Fibroblast of villous mesenchyme (primary cell): ENCODE data around the gene ABCA4. TPM values are rescaled to one million over a fixed set of nuclear protein-coding genes. Genes with fewer than 3 reads are reported as not detected.

Experiments
- DNase-seq: peaks from one replicate; pipeline ENCODE4 v3.0.0-alpha.2; 2010; ENCODE audit warnings: low read depth
- H3K4me3 ChIP-seq: 2 replicates; pipeline ENCODE4 v1.5.1; 2011; ENCODE audit warnings: low read depth, mild to moderate bottlenecking, low read length
- CTCF ChIP-seq: IDR thresholded peaks from 2 replicates; pipeline ENCODE4 v1.5.1; 2012; ENCODE audit warnings: low read depth, mild to moderate bottlenecking, low read length; ENCODE audit not compliant: insufficient read depth
- total RNA-seq: library from RNA; depleted of rRNA; stranded (reverse); fragments of >200 nt; gene quantifications from 2 replicates; pipeline ENCODE4 v1.2.3, GENCODE V29; 2012

The ABCA4 gene
- total RNA-seq, 1 donor: 0.43 TPM

GRCh38 chr1:94032637-94033036 is 88.3 kb downstream of the ABCA4 start:
- TF ChIP-seq CTCF: no peak
- H3K4me3 ChIP-seq: no peak overlapping the region
- no peak for DNase-seq

GRCh38 chr1:94031591-94031990 is 89.4 kb downstream of the ABCA4 start:
- H3K4me3 ChIP-seq: no peak overlapping the region
- DNase-seq: no peak
- no peak for TF ChIP-seq CTCF

- no peak for DNase-seq
- no peak overlapping the region for H3K4me3 ChIP-seq
- no peak for TF ChIP-seq CTCF
Observed at GRCh38 chr1:94031154-94031553, 89.8 kb downstream of the ABCA4 start.

DNA sequence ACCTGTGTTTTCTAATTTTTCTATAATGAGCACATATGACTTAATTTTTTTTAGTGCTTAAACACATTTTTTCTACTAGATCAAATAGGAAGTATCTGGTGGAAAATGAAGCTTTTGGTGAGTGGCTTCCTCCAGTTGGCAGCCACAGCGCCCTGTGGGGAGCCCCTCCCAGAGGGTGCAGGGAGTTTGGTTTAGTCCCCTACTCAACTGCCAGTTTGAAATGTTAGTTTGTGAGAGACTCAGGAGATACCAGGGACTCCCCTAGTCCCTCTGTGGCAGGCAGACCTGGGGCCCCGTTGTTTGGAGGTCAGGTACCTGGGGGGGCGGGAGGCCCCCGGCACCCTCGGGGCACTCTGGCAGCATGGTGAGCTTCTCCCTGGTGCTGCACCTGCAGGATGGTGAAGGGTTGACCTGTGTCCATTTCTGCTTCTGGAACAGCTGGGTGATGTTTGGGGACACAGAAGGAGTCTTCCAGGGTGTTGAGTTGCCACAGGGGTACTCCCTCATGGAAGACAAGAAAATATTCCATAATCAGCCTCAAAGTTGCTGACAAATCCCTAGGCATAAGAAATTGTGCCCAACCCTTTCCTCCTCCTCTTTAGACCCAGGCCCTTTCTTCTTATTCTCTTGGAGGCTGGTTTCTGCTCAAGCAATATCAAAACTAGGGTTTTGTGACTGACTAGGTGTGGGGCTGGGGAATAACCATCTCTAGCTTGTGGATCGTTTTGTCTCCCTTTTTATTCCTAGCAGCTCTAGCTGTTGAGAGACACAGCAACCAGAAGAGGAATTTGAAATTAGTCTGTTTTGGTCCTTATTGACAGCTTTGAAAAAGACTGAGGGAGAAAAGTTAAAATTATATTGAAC is 91.6 kb downstream of the ABCA4 start:
- H3K4me3 ChIP-seq: no peak overlapping the region
- DNase-seq: no peak
- no peak for TF ChIP-seq CTCF

DNA sequence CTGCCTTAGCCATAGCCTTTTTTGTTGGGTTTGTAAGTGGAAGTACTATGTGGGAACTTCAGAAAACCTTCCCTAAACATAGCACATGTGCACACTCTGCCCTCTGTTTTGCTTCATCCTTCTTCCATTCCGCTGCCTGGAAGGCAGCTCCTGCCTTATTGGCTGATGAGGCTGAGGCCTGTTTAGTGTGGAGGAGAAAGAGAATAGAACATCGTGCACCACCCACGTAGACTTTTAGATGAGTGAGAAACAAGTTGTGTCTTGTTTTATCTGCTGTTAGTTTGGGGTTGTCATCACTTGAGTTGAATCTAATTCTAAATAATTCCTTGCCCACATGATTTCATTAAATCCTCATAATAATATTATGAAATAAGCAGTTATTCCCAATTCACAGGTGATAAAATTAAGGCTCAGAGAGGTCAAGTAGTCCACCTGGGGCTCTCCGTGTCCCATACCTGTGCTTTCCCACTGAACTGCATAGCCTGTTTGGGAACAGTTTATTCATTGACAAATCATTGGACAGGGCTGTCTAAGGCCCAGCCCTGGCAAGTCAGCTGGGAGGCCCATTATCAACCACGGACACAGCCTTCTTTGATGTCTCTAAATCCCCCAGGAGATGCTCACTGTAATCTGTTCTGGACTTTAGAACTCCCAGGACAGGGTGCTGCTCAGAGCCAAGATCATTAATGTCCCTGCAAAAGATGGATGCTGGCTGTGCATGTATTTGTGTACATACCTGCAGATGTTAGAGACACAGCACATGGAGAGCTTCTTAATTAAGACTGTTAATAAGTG is 93.0 kb downstream of the ABCA4 start:
- no peak overlapping the region for H3K4me3 ChIP-seq
- DNase-seq: no peak
- TF ChIP-seq CTCF: no peak

- TF ChIP-seq CTCF: no peak
Observed at GRCh38 chr1:94026619-94027380, 94.1 kb downstream of the ABCA4 start.

More at GRCh38 chr1:94026619-94027380, 94.1 kb downstream of the ABCA4 start:
- no peak for DNase-seq
- H3K4me3 ChIP-seq: no peak overlapping the region
